HEK293 (cell line): ENCODE results near the gene LSM2.

Experiments used
- CTCF ChIA-PET: fragments of 350-600 bp; formaldehyde crosslinking; extraction: SDS; loops from one replicate; lab custom pipeline; 2021; ENCODE audit warnings: antibody characterized with exemption; lab: Yijun Ruan, JAX
- POLR2A ChIA-PET: fragments of 300-600 bp; formaldehyde crosslinking; extraction: SDS; loops from one replicate; lab custom pipeline; 2020; ENCODE audit warnings: antibody characterized with exemption, inconsistent platforms; lab: Yijun Ruan, JAX
- H3K27ac ChIP-seq: fragments of 200-500 bp; sonication (Bioruptor generic); 2 replicates; pipeline ENCODE4 v1.5.1; 2014; ENCODE audit warnings: low read depth, low read length, control low read depth, inconsistent platforms; ENCODE audit errors: extremely low read depth
- H3K36me3 ChIP-seq, 2 experiments: fragments of 200-500 bp in 1 of 2; sonication (Bioruptor generic) in 1 of 2; 1 replicate in 1 of 2; 2 replicates in 1 of 2; pipeline ENCODE4 v1.5.1; 2014 to 2017; ENCODE audit warnings: inconsistent platforms in 2 of 2, low read length in 2 of 2; ENCODE audit not compliant: control insufficient read depth in 2 of 2, insufficient read depth in 1 of 2
- H3K4me1 ChIP-seq: fragments of 200-500 bp; sonication (Bioruptor generic); 2 replicates; pipeline ENCODE4 v1.5.1; 2014; ENCODE audit warnings: mild to moderate bottlenecking, low read length, inconsistent platforms; ENCODE audit not compliant: control insufficient read depth, insufficient read depth
- H3K4me3 ChIP-seq: 2 replicates; pipeline ENCODE4 v1.5.1; 2011; ENCODE audit warnings: low read depth, mild to moderate bottlenecking, control low read depth, low read length, moderate library complexity
- H3K9me3 ChIP-seq: fragments of 200-500 bp; sonication (Bioruptor generic); 2 replicates; pipeline ENCODE4 v1.5.1; 2014; ENCODE audit warnings: low read depth, low read length, inconsistent platforms; ENCODE audit not compliant: control insufficient read depth, insufficient read depth
- BCL11B ChIP-seq: fragments of 450-650 bp; formaldehyde crosslinking; IDR thresholded peaks from 2 replicates; pipeline ENCODE4 v1.5.1; 2016; ENCODE audit warnings: low read depth, missing biosample characterization, missing genetic modification characterization
- GLIS1 ChIP-seq: fragments of 450-650 bp; formaldehyde crosslinking; IDR thresholded peaks from 2 replicates; pipeline ENCODE4 v1.5.1; 2016; ENCODE audit warnings: missing biosample characterization, missing genetic modification characterization
- HIC1 ChIP-seq: fragments of 450-650 bp; formaldehyde crosslinking; IDR thresholded peaks from 2 replicates; pipeline ENCODE4 v1.5.1; 2016; ENCODE audit warnings: missing biosample characterization, missing genetic modification characterization
- HOXD13 ChIP-seq: sonication (generic); formaldehyde crosslinking; IDR thresholded peaks from 2 replicates; pipeline ENCODE4 v1.8.0; 2022; ENCODE audit warnings: missing genetic modification reagents, borderline replicate concordance
- KLF7 ChIP-seq: fragments of 450-650 bp; formaldehyde crosslinking; IDR thresholded peaks from 2 replicates; pipeline ENCODE4 v1.5.1; 2016; ENCODE audit warnings: missing biosample characterization, missing genetic modification characterization, borderline replicate concordance
- KLF8 ChIP-seq: fragments of 450-650 bp; formaldehyde crosslinking; IDR thresholded peaks from 2 replicates; pipeline ENCODE4 v1.5.1; 2016; ENCODE audit warnings: missing biosample characterization, missing genetic modification characterization
- KLF9 ChIP-seq: fragments of 450-650 bp; formaldehyde crosslinking; IDR thresholded peaks from 2 replicates; pipeline ENCODE4 v1.5.1; 2016; ENCODE audit warnings: missing biosample characterization, missing genetic modification characterization, low read depth
- PRDM4 ChIP-seq: fragments of 450-650 bp; formaldehyde crosslinking; IDR thresholded peaks from 2 replicates; pipeline ENCODE4 v1.5.1; 2017; ENCODE audit warnings: missing biosample characterization, missing genetic modification characterization
- REPIN1 ChIP-seq: fragments of 450-650 bp; formaldehyde crosslinking; IDR thresholded peaks from 2 replicates; pipeline ENCODE4 v1.5.1; 2017; ENCODE audit warnings: missing biosample characterization, missing genetic modification characterization, low read depth
- YY1 ChIP-seq: fragments of 450-650 bp; formaldehyde crosslinking; IDR thresholded peaks from 2 replicates; pipeline ENCODE4 v1.5.1; 2018; ENCODE audit warnings: missing biosample characterization, missing genetic modification characterization
- ZBTB26 ChIP-seq: fragments of 450-650 bp; formaldehyde crosslinking; optimal IDR thresholded peaks from 2 replicates; pipeline ENCODE3; 2016; ENCODE audit warnings: missing biosample characterization, mild to moderate bottlenecking, missing genetic modification characterization
- ZBTB44 ChIP-seq: fragments of 450-650 bp; IDR thresholded peaks from 2 replicates; pipeline ENCODE4 v1.5.1; 2018; ENCODE audit warnings: missing biosample characterization, mild to moderate bottlenecking, missing genetic modification characterization
- ZNF112 ChIP-seq: fragments of 450-650 bp; formaldehyde crosslinking; IDR thresholded peaks from 2 replicates; pipeline ENCODE4 v1.5.0; 2017; ENCODE audit warnings: missing biosample characterization, missing genetic modification characterization
- ZNF114 ChIP-seq: fragments of 450-650 bp; formaldehyde crosslinking; IDR thresholded peaks from 2 replicates; pipeline ENCODE4 v1.5.0; 2017; ENCODE audit warnings: missing biosample characterization, missing genetic modification characterization
- ZNF132 ChIP-seq: fragments of 450-650 bp; formaldehyde crosslinking; IDR thresholded peaks from 2 replicates; pipeline ENCODE4 v1.5.1; 2017; ENCODE audit warnings: missing biosample characterization, missing genetic modification characterization, borderline replicate concordance
- ZNF133 ChIP-seq: fragments of 450-650 bp; formaldehyde crosslinking; IDR thresholded peaks from 2 replicates; pipeline ENCODE4 v1.5.1; 2016; ENCODE audit warnings: missing biosample characterization, missing genetic modification characterization
- ZNF174 ChIP-seq: fragments of 450-650 bp; formaldehyde crosslinking; IDR thresholded peaks from 2 replicates; pipeline ENCODE4 v1.5.0; 2017; ENCODE audit warnings: missing biosample characterization, mild to moderate bottlenecking, missing genetic modification characterization
- ZNF214 ChIP-seq: fragments of 450-650 bp; formaldehyde crosslinking; IDR thresholded peaks from 2 replicates; pipeline ENCODE4 v1.5.1; 2017; ENCODE audit warnings: missing biosample characterization, mild to moderate bottlenecking, missing genetic modification characterization, borderline replicate concordance
- ZNF223 ChIP-seq: fragments of 450-650 bp; formaldehyde crosslinking; IDR thresholded peaks from 2 replicates; pipeline ENCODE4 v1.5.1; 2016; ENCODE audit warnings: missing biosample characterization, missing genetic modification characterization
- ZNF266 ChIP-seq: fragments of 450-650 bp; formaldehyde crosslinking; IDR thresholded peaks from 2 replicates; pipeline ENCODE4 v1.5.1; 2016; ENCODE audit warnings: missing biosample characterization, missing genetic modification characterization, low read depth
- ZNF394 ChIP-seq: fragments of 450-650 bp; formaldehyde crosslinking; IDR thresholded peaks from 2 replicates; pipeline ENCODE4 v1.5.1; 2016; ENCODE audit warnings: missing biosample characterization, missing genetic modification characterization, mild to moderate bottlenecking, moderate library complexity, borderline replicate concordance
- ZNF580 ChIP-seq: fragments of 450-650 bp; formaldehyde crosslinking; IDR thresholded peaks from 2 replicates; pipeline ENCODE4 v1.5.1; 2016; ENCODE audit warnings: missing biosample characterization, missing genetic modification characterization
- ZNF596 ChIP-seq: fragments of 450-650 bp; IDR thresholded peaks from 2 replicates; pipeline ENCODE4 v1.5.0; 2018; ENCODE audit warnings: missing biosample characterization, mild to moderate bottlenecking, missing genetic modification characterization, moderate library complexity
- ZNF664 ChIP-seq: fragments of 450-650 bp; formaldehyde crosslinking; IDR thresholded peaks from 2 replicates; pipeline ENCODE4 v1.5.1; 2016; ENCODE audit warnings: missing biosample characterization, missing genetic modification characterization
- ZNF707 ChIP-seq: fragments of 450-650 bp; formaldehyde crosslinking; IDR thresholded peaks from 2 replicates; pipeline ENCODE4 v1.5.1; 2016; ENCODE audit warnings: missing biosample characterization, missing genetic modification characterization
- ZNF785 ChIP-seq: fragments of 450-650 bp; formaldehyde crosslinking; IDR thresholded peaks from 2 replicates; pipeline ENCODE4 v1.5.1; 2016; ENCODE audit warnings: missing biosample characterization, missing genetic modification characterization
- ZNF791 ChIP-seq: fragments of 450-650 bp; formaldehyde crosslinking; IDR thresholded peaks from 2 replicates; pipeline ENCODE4 v1.5.1; 2016; ENCODE audit warnings: missing biosample characterization, missing genetic modification characterization
- ZNF830 ChIP-seq: fragments of 450-650 bp; IDR thresholded peaks from 2 replicates; pipeline ENCODE4 v1.5.0; 2018; ENCODE audit warnings: missing biosample characterization, missing genetic modification characterization, low read depth, mild to moderate bottlenecking, moderate library complexity

Gene LSM2

GRCh38 chr6:31827286-31828079 lies 20.7 kb upstream of the LSM2 start, which contains the start of gene HSPA1B (continued):
- TF ChIP-seq KLF9 (tag by site-specific recombination): peak; percentile 79
- no peak for TF ChIP-seq ZNF830 (tag by site-specific recombination)
- TF ChIP-seq ZNF214: no peak
- no peak for TF ChIP-seq ZNF785 (tag by site-specific recombination)
- no peak for TF ChIP-seq ZNF133

GRCh38 chr6:31826793-31827285 lies 20.1 kb upstream of the LSM2 start:
- Histone ChIP-seq H3K27ac (peak overlapping the region; percentile 69), H3K36me3 (peaks cover 0 to 24% of the 10 kb centered on the region in 2 experiments; a peak in 2 of 3 replicates), H3K4me3 (peak overlapping the region; percentile 44), H3K4me1 (no peaks in the 10 kb centered on the region), H3K9me3 (no peaks in the 10 kb centered on the region)
- ChIA-PET CTCF (interaction anchor here (0.5 to 1.7 kb wide), 11 partner anchors 9 to 281 kb away, joined by 3 to 5 read pairs (median 3); partner anchors contain the start of genes ATP6V1G2, CLIC1, HSPA1A and HSPA1L), POLR2A (interaction anchor here (0.6 to 4.5 kb wide), 94 partner anchors 9 to 1599 kb away, joined by 3 to 206 read pairs (median 5); partner anchors contain the start of genes ABHD16A, APOM, ATF6B and ATP6V1G2)
- no peak for TF ChIP-seq ZNF266 (tag by site-specific recombination)
- no peak for TF ChIP-seq REPIN1 (tag by site-specific recombination)
- TF ChIP-seq BCL11B: no peak
- no peak for TF ChIP-seq ZNF132 (tag by site-specific recombination)
- TF ChIP-seq ZBTB44 (tag by site-specific recombination): 0 out of 2 replicates have a peak, but pooled peaks have one; percentile 33
- TF ChIP-seq ZNF596 (tag by site-specific recombination): no peak
- no peak for TF ChIP-seq HIC1
- no peak for TF ChIP-seq ZNF112
- TF ChIP-seq ZNF394 (tag by site-specific recombination): peak; percentile 52; the same call in 1 of the 2 replicates
- no peak for TF ChIP-seq ZNF664 (tag by site-specific recombination)
- TF ChIP-seq ZNF580: peak; percentile 85
- TF ChIP-seq ZNF707: no peak
- no peak for TF ChIP-seq ZNF791 (tag by site-specific recombination)
- no peak for TF ChIP-seq HOXD13 (CRISPR knock-in tag)
- TF ChIP-seq ZNF785 (tag by site-specific recombination): no peak
- peak; percentile 79 for TF ChIP-seq KLF7 (tag by site-specific recombination)
- no peak for TF ChIP-seq ZBTB26 (tag by site-specific recombination)
- TF ChIP-seq ZNF114 (tag by site-specific recombination): no peak
- TF ChIP-seq PRDM4 (tag by site-specific recombination): 0 out of 2 replicates have a peak, but pooled peaks have one; percentile 19
- TF ChIP-seq ZNF223: no peak
- no peak for TF ChIP-seq ZNF174
- no peak for TF ChIP-seq GLIS1 (tag by site-specific recombination)
- TF ChIP-seq YY1 (tag by site-specific recombination): no peak
- peak; percentile 91 for TF ChIP-seq KLF8 (tag by site-specific recombination)
